Esophagus muscularis mucosa (tissue), 3 donors: ENCODE results near the gene PPP3CA.

Experiments used
- CTCF ChIP-seq, 3 experiments: fragments of 200-600 bp in 2 of 3; fragments of 450-650 bp in 1 of 3; sonication (generic) in 2 of 3; IDR thresholded peaks; one replicate each; pipeline ENCODE4 v1.5.1; 2017 to 2019; ENCODE audit warnings: antibody characterized with exemption in 3 of 3, mild to moderate bottlenecking in 2 of 3, moderate library complexity in 1 of 3
- POLR2A ChIP-seq: fragments of 450-650 bp; IDR thresholded peaks from one replicate; pipeline ENCODE4 v1.6.1; 2017; ENCODE audit warnings: antibody characterized with exemption, moderate library complexity, mild to moderate bottlenecking, low read depth
- POLR2AphosphoS5 ChIP-seq, 2 donors: sonication (generic); formaldehyde crosslinking; IDR thresholded peaks; one replicate each; pipeline ENCODE4 v1.6.1; 2017; ENCODE audit warnings: antibody characterized with exemption in 2 of 2

DNA sequence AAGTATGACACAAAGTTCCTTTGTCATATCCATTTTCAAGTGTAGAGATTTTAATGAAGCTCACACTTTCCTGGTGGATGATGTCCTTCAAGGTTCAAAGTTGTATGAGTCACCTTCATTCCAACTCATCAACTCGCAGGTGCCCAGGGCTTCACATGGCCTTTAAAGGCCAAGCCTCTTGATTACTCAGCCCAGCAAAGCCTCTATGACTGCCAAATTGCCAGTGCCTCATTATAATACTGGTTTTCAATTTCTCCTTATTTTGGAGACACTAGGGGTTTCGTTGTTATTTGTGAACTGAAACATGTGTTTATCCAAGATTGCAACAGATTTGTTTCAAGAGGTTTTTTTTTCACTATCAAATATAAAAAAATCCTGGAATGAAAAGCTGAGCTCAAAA lies 45.9 kb upstream of the PPP3CA start:
- TF ChIP-seq POLR2AphosphoS5 (IDR thresholded peaks at IDR 0.05) (no peak), CTCF (IDR thresholded peaks at IDR 0.05) (no peak), POLR2A (no peak)
